ENCODE results near the gene GIT2.

GIT2 gene

DNA sequence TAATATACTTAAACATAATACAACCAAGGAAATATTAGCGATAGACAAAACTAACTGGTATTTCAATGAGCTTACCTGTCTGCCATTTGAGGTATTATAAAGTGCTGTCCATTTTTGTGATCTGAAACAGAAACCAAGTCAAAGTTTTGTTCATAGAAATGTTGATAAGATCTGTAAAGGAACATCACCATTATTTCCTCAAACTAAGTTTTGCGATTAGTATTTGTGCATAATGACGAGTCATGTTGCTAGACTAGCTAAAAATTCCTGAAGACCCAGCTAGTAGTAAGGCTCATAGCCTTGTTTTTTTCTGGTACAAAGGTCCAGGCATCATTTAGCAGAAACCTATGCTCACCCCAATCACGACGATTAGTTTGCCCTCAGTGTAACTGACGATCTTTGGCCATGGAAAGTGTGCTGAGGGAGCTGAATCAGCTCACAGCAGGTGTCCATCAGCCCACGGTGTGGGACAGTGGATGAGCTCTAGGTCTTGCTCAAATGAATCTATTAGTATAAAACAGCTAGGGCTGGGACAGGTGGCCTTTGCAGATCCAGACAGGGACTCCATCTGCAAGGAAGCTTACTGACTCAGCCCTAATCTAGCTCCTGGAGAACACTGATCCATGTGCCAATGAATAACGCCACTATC is 28.7 kb downstream of the GIT2 start:
- Histone ChIP-seq H3K4me1 (ENCODE audit: control insufficient read depth, insufficient read depth, low read length) (no peaks in the 10 kb centered on the region), H3K27ac (ENCODE audit: extremely low read depth, low read depth, low read length) (no peak overlapping the region), H3K4me3 (ENCODE audit: low read depth, low read length) (no peak overlapping the region), H3K9me3 (ENCODE audit: control insufficient read depth, insufficient read depth, low read depth, low read length) (no peaks in the 10 kb centered on the region), H3K36me3 (ENCODE audit: control insufficient read depth in 2 of 2, insufficient read depth in 1 of 2, low read length in 2 of 2) (peaks cover 27 to 55% of the 10 kb centered on the region in 2 experiments)
- POLR2A ChIA-PET, result no interaction called here
- peak; percentile 52 for TF ChIP-seq ZBTB17 (tag by site-specific recombination; IDR thresholded peaks at IDR 0.05)
- TF ChIP-seq ZNF24 (tag by site-specific recombination; IDR thresholded peaks at IDR 0.05), result no peak
- TF ChIP-seq ZNF549 (tag by site-specific recombination; IDR thresholded peaks at IDR 0.05), result no peak
- CTCF ChIA-PET, result no interaction called here

DNA sequence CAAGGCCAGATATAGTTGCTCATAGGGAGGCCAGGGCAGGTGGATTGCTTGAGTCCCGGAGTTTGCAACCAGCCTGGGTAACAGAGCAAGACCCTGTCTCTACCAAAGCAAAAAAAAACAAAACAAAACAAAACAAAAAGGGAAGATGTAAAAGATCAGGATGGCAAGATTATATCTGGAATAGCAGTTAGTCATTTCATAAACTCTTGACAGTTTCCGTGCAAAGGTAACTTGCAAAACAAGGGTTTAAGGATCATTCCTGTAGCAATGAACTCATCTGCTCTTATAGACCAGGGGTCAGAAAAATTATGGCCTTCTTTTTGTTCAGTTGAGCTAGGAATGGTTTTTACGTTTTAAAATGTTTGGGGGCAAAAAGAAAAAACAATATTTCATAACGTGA is 29.6 kb downstream of the GIT2 start:
- H3K27ac ChIP-seq (ENCODE audit: extremely low read depth, low read depth, low read length), result no peak overlapping the region
- ChIA-PET POLR2A (no interaction called here), CTCF (no interaction called here)
- no peaks in the 10 kb centered on the region for H3K9me3 ChIP-seq (ENCODE audit: control insufficient read depth, insufficient read depth, low read depth, low read length)
- no peak overlapping the region for H3K4me3 ChIP-seq (ENCODE audit: low read depth, low read length)
- TF ChIP-seq ZNF514 (tag by site-specific recombination; IDR thresholded peaks at IDR 0.05) (no peak), ZNF155 (tag by site-specific recombination; IDR thresholded peaks at IDR 0.05) (no peak), GLI2 (tag by site-specific recombination; IDR thresholded peaks at IDR 0.05; ENCODE audit: borderline replicate concordance, low read depth) (no peak), ZNF654 (tag by site-specific recombination; IDR thresholded peaks at IDR 0.05; ENCODE audit: low read depth) (no peak), ZNF19 (tag by site-specific recombination; IDR thresholded peaks at IDR 0.05; ENCODE audit: low read depth) (no peak), ZNF133 (tag by site-specific recombination; IDR thresholded peaks at IDR 0.05) (no peak), ZXDB (tag by site-specific recombination; IDR thresholded peaks at IDR 0.05) (no peak), REPIN1 (tag by site-specific recombination; IDR thresholded peaks at IDR 0.05; ENCODE audit: low read depth) (no peak), ZNF510 (tag by site-specific recombination; IDR thresholded peaks at IDR 0.05; ENCODE audit: insufficient replicate concordance) (no peak), ZNF184 (tag by site-specific recombination; IDR thresholded peaks at IDR 0.05) (no peak), ZNF777 (tag by site-specific recombination; IDR thresholded peaks at IDR 0.05; ENCODE audit: borderline replicate concordance) (no peak), TCF7L2 (IDR thresholded peaks at IDR 0.05; ENCODE audit: borderline replicate concordance, low read depth, low read length) (no peak), ZNF621 (tag by site-specific recombination; IDR thresholded peaks at IDR 0.05) (no peak), SCRT1 (tag by site-specific recombination; IDR thresholded peaks at IDR 0.05; ENCODE audit: borderline replicate concordance) (no peak)
- TF ChIP-seq, protein P1, sequence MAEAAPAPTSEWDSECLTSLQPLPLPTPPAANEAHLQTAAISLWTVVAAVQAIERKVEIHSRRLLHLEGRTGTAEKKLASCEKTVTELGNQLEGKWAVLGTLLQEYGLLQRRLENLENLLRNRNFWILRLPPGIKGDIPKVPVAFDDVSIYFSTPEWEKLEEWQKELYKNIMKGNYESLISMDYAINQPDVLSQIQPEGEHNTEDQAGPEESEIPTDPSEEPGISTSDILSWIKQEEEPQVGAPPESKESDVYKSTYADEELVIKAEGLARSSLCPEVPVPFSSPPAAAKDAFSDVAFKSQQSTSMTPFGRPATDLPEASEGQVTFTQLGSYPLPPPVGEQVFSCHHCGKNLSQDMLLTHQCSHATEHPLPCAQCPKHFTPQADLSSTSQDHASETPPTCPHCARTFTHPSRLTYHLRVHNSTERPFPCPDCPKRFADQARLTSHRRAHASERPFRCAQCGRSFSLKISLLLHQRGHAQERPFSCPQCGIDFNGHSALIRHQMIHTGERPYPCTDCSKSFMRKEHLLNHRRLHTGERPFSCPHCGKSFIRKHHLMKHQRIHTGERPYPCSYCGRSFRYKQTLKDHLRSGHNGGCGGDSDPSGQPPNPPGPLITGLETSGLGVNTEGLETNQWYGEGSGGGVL (tag by site-specific recombination; IDR thresholded peaks at IDR 0.05), result no peak
- TF ChIP-seq, protein P2, sequence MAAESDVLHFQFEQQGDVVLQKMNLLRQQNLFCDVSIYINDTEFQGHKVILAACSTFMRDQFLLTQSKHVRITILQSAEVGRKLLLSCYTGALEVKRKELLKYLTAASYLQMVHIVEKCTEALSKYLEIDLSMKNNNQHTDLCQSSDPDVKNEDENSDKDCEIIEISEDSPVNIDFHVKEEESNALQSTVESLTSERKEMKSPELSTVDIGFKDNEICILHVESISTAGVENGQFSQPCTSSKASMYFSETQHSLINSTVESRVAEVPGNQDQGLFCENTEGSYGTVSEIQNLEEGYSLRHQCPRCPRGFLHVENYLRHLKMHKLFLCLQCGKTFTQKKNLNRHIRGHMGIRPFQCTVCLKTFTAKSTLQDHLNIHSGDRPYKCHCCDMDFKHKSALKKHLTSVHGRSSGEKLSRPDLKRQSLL (tag by site-specific recombination; IDR thresholded peaks at IDR 0.05), result no peak
- peaks cover 22 to 59% of the 10 kb centered on the region in 2 experiments for H3K36me3 ChIP-seq (ENCODE audit: control insufficient read depth in 2 of 2, insufficient read depth in 1 of 2, low read length in 2 of 2)
- no peaks in the 10 kb centered on the region for H3K4me1 ChIP-seq (ENCODE audit: control insufficient read depth, insufficient read depth, low read length)

DNA sequence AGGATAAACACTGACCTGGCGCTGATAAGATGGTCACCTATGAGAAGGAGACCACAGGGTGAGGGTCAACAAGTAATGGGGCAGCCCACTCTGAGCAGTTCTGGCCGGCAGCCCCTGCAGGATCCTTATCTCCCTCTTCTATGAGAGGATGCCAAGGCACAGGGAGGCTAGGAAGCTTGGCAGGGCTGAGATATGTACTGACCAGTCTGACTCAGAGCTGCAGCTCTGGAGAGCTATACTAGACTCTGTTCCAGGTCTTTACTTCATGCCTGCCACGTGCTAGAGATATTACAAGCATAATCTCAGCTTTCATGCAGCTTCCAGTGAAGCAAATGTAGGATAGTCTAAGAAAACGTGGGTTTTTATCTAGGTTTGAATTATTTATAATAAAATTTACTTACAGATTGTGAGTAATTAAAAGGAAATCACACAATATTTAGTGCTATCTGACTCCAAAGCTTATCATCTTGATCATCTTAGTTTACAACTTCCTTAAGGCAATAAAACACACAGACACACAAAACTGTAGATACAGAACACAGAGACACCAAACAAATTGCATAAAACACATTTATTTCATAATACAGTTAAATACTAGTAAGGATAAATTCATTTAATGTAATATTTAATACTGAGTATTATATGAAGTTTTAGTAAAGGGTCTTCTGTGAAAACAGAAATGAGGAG is 32.3 kb downstream of the GIT2 start:
- Histone ChIP-seq H3K4me1 (ENCODE audit: control insufficient read depth, insufficient read depth, low read length) (no peaks in the 10 kb centered on the region), H3K36me3 (ENCODE audit: control insufficient read depth in 2 of 2, insufficient read depth in 1 of 2, low read length in 2 of 2) (peaks cover 12 to 65% of the 10 kb centered on the region in 2 experiments), H3K4me3 (ENCODE audit: low read depth, low read length) (no peak overlapping the region), H3K9me3 (ENCODE audit: control insufficient read depth, insufficient read depth, low read depth, low read length) (no peaks in the 10 kb centered on the region), H3K27ac (ENCODE audit: extremely low read depth, low read depth, low read length) (no peak overlapping the region; the same call in 1 of the 2 replicates)
- ChIA-PET POLR2A (no interaction called here), CTCF (interaction anchor here (0.9 kb wide), 1 partner anchor 60 kb away, joined by 4 read pairs; no protein-coding TSS in a partner anchor)
- TF ChIP-seq ZNF274 (IDR thresholded peaks at IDR 0.05; ENCODE audit: low read length) (no peak), ZNF274 (tag by site-specific recombination; IDR thresholded peaks at IDR 0.05; ENCODE audit: borderline replicate concordance) (no peak), ZNF324 (tag by site-specific recombination; IDR thresholded peaks at IDR 0.05) (no peak), ZNF510 (tag by site-specific recombination; IDR thresholded peaks at IDR 0.05; ENCODE audit: insufficient replicate concordance) (no peak), ZBTB48 (tag by site-specific recombination; IDR thresholded peaks at IDR 0.05) (no peak), ZFP3 (tag by site-specific recombination; IDR thresholded peaks at IDR 0.05; ENCODE audit: low read depth) (no peak), ZNF391 (tag by site-specific recombination; IDR thresholded peaks at IDR 0.05; ENCODE audit: borderline replicate concordance, low read depth) (no peak), ZNF624 (tag by site-specific recombination; IDR thresholded peaks at IDR 0.05) (no peak), ZFHX2 (tag by site-specific recombination; conservative IDR thresholded peaks at IDR 0.05) (no peak), ZNF785 (tag by site-specific recombination; IDR thresholded peaks at IDR 0.05) (no peak), ZNF341 (tag by site-specific recombination; IDR thresholded peaks at IDR 0.05; ENCODE audit: low read depth) (no peak), ZNF19 (tag by site-specific recombination; IDR thresholded peaks at IDR 0.05; ENCODE audit: low read depth) (no peak)
